ENCODE measurements around the gene CYP27B1.
A peak's percentile ranks its signal among the peaks of the same experiment; 100 is the strongest.

The CYP27B1 gene

DNA sequence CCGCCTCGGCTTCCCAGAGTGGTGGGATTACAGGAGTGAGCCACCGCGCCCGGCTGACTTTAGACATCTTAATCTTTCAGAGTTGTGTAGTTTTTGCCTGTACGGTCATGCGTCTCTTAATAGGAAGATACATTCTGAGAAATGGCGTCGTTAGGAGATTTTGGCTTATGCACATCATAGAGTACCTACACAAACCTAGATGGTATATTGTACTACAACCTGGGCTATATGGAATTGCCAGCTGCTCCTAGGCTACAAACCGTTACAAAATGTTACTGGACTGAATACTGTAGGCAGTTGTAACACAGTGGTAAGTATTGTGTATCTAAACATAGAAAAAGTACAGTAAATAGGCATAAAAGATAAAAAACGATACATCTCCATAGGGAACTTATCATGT is 17.0 kb upstream of the CYP27B1 start:
- Histone ChIP-seq H3K4me3 (ENCODE audit: low read depth, low read length) (no peak overlapping the region), H3K27me3 (ENCODE audit: control insufficient read depth, insufficient read depth, low read length) (no peaks in the 10 kb centered on the region), H3K36me3 (ENCODE audit: control insufficient read depth, insufficient read depth, low read length) (no peaks in the 10 kb centered on the region), H3K79me2 (peaks cover 14% of the 10 kb centered on the region), H3K27ac (no peak overlapping the region), H3K4me2 (ENCODE audit: low read length) (no peak overlapping the region), H3K9me3 (ENCODE audit: control insufficient read depth, low read length) (no peaks in the 10 kb centered on the region), H3K4me1 (peaks cover 9% of the 10 kb centered on the region), H2AFZ (no peak overlapping the region), H3K9ac (no peak overlapping the region)
- TF ChIP-seq, protein P1, sequence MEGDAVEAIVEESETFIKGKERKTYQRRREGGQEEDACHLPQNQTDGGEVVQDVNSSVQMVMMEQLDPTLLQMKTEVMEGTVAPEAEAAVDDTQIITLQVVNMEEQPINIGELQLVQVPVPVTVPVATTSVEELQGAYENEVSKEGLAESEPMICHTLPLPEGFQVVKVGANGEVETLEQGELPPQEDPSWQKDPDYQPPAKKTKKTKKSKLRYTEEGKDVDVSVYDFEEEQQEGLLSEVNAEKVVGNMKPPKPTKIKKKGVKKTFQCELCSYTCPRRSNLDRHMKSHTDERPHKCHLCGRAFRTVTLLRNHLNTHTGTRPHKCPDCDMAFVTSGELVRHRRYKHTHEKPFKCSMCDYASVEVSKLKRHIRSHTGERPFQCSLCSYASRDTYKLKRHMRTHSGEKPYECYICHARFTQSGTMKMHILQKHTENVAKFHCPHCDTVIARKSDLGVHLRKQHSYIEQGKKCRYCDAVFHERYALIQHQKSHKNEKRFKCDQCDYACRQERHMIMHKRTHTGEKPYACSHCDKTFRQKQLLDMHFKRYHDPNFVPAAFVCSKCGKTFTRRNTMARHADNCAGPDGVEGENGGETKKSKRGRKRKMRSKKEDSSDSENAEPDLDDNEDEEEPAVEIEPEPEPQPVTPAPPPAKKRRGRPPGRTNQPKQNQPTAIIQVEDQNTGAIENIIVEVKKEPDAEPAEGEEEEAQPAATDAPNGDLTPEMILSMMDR (IDR thresholded peaks at IDR 0.05), result no peak

DNA sequence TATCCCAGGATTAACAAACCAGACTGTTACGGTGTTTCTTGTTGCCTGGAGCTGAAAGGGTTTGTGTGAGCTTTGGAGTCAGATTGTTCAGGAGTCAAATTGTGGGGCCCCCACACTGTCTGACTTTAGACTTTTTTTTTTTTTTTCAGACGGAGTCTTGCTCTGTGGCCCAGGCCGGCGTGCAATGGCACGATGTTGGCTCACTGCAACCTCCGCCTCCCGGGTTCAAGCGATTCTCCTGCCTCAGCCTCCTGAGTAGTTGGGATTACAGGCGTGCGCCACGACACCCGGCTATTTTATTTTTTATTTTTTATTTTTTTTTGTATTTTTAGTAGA is 16.6 kb upstream of the CYP27B1 start:
- H3K9me3 ChIP-seq (ENCODE audit: control insufficient read depth, low read length), result no peaks in the 10 kb centered on the region
- H3K36me3 ChIP-seq (ENCODE audit: control insufficient read depth, insufficient read depth, low read length), result no peaks in the 10 kb centered on the region
- no peak overlapping the region for H3K9ac ChIP-seq
- H3K27ac ChIP-seq, result no peak overlapping the region
- peak overlapping the region; percentile 75 for H3K4me2 ChIP-seq (ENCODE audit: low read length)
- peak overlapping the region; percentile 84 for H3K4me3 ChIP-seq (ENCODE audit: low read depth, low read length)
- H3K27me3 ChIP-seq (ENCODE audit: control insufficient read depth, insufficient read depth, low read length), result no peaks in the 10 kb centered on the region
- TF ChIP-seq, protein P1 (IDR thresholded peaks at IDR 0.05), result no peak
- peaks cover 14% of the 10 kb centered on the region for H3K79me2 ChIP-seq
- peaks cover 9% of the 10 kb centered on the region for H3K4me1 ChIP-seq
- H2AFZ ChIP-seq, result no peak overlapping the region

DNA sequence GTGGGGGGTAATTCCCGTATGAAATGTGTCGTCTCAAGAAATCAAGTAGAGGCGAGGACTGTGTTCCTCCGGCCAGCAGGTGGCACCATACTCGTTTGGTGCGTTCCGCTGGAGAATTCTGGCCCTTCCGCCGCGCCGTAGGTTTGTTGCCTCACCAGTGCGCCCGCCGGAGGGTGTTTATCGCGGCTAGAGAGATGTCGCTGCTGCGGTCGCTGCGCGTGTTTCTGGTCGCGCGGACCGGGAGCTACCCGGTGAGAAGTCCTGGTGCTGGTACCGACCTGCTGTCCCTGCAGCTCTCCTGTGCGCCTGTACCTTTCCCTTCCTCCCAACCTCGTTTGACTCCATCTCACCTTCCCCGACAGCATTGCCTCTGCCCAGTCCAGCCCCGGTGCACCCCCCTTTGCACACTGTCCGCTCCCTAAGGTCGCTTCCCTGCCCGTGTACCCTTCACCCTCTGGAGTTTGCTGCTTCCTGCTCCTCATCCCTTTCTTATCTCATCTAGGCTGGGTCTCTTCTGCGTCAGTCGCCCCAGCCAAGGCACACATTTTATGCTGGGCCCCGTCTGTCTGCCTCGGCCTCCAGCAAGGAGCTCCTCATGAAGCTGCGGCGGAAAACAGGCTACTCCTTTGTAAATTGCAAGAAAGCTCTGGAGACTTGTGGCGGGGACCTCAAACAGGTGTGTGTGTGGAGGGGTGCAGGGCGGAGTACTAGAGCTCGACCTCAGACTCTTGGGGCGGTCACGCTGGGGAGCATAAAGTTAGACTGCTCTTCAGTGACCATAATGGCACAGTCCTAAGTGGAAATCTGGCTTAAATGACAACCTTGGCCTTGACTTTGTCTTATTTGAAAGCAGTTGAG is 16.0 kb upstream of the CYP27B1 start, which contains the start of gene TSFM:
TSS of gene TSFM (plus strand) at position 180 of the 858 bp plus-strand sequence. CDS start at position 195, 15 bp downstream.
- Histone ChIP-seq H3K4me1 (peaks cover 9% of the 10 kb centered on the region), H3K27me3 (ENCODE audit: control insufficient read depth, insufficient read depth, low read length) (no peaks in the 10 kb centered on the region), H2AFZ (peak within 1 kb of the TSS; percentile 92), H3K9ac (peak within 1 kb of the TSS; percentile 81), H3K27ac (peak within 1 kb of the TSS; percentile 42), H3K4me3 (ENCODE audit: low read depth, low read length) (peak within 1 kb of the TSS; percentile 84), H3K79me2 (peaks cover 14% of the 10 kb centered on the region), H3K4me2 (ENCODE audit: low read length) (peak within 1 kb of the TSS; percentile 75), H3K36me3 (ENCODE audit: control insufficient read depth, insufficient read depth, low read length) (no peaks in the 10 kb centered on the region), H3K9me3 (ENCODE audit: control insufficient read depth, low read length) (no peaks in the 10 kb centered on the region)
- TF ChIP-seq, protein P1 (IDR thresholded peaks at IDR 0.05), result peak; percentile 97

DNA sequence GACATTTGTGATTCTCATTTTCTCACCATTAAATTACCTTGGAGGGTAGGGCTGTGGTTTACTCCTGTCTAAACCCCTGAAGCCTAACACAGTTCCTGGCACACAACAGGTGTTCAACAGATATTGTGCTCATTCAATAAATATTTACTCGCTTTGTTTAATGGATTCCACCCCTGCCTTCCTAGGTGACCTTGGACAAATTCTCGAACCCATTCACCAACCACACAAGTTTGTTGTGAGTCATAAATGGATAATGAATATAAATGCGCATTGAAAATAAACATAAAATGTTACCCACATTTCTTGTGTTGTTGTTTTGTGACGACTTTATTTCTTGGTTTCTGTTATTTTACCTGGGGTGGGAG is 15.3 kb upstream of the CYP27B1 start:
- H3K4me1 ChIP-seq, result peaks cover 9% of the 10 kb centered on the region
- peak overlapping the region; percentile 84 for H3K4me3 ChIP-seq (ENCODE audit: low read depth, low read length)
- H2AFZ ChIP-seq, result peak overlapping the region; percentile 92
- H3K4me2 ChIP-seq (ENCODE audit: low read length), result no peak overlapping the region
- no peaks in the 10 kb centered on the region for H3K9me3 ChIP-seq (ENCODE audit: control insufficient read depth, low read length)
- no peak overlapping the region for H3K9ac ChIP-seq
- H3K36me3 ChIP-seq (ENCODE audit: control insufficient read depth, insufficient read depth, low read length), result no peaks in the 10 kb centered on the region
- peaks cover 14% of the 10 kb centered on the region for H3K79me2 ChIP-seq
- peak overlapping the region; percentile 42 for H3K27ac ChIP-seq
- no peaks in the 10 kb centered on the region for H3K27me3 ChIP-seq (ENCODE audit: control insufficient read depth, insufficient read depth, low read length)
- TF ChIP-seq, protein P1 (IDR thresholded peaks at IDR 0.05), result no peak

- Histone ChIP-seq H3K4me1 (peaks cover 9% of the 10 kb centered on the region), H2AFZ (no peak overlapping the region), H3K9me3 (ENCODE audit: control insufficient read depth, low read length) (no peaks in the 10 kb centered on the region), H3K36me3 (ENCODE audit: control insufficient read depth, insufficient read depth, low read length) (no peaks in the 10 kb centered on the region), H3K27me3 (ENCODE audit: control insufficient read depth, insufficient read depth, low read length) (no peaks in the 10 kb centered on the region), H3K79me2 (peaks cover 14% of the 10 kb centered on the region), H3K27ac (no peak overlapping the region), H3K4me2 (ENCODE audit: low read length) (no peak overlapping the region), H3K9ac (no peak overlapping the region), H3K4me3 (ENCODE audit: low read depth, low read length) (no peak overlapping the region)
- TF ChIP-seq, protein P1 (IDR thresholded peaks at IDR 0.05), result no peak
Observed at GRCh38 chr12:57781801-57782200, 14.9 kb upstream of the CYP27B1 start.
